Spleen (tissue), 11 donors: ENCODE data around the gene GNB1L. TPM values are rescaled to one million over a fixed set of nuclear protein-coding genes. Genes with fewer than 3 reads are reported as not detected.

ENCODE experiments used
- DNase-seq: peaks from one replicate; pipeline ENCODE4 v3.0.0-alpha.2; 2020
- H3K27ac ChIP-seq, 8 donors: fragments of 200-600 bp; sonication (generic) in 7 of 8; 1 replicate in 4 of 8; 2 replicates in 4 of 8; pipeline versions ENCODE4 v1.5.0 to v1.8.0; 2016 to 2021; ENCODE audit warnings: inconsistent platforms in 4 of 8, mild to moderate bottlenecking in 4 of 8, moderate library complexity in 1 of 8
- H3K27me3 ChIP-seq, 7 donors: fragments of 200-600 bp; sonication (generic) in 6 of 7; replicated peaks in 1 of 7; 1 replicate in 4 of 7; 2 replicates in 3 of 7; pipeline versions ENCODE4 v1.5.0 to v1.8.0; 2016 to 2021; ENCODE audit warnings: inconsistent platforms in 3 of 7, mild to moderate bottlenecking in 1 of 7
- H3K36me3 ChIP-seq, 6 donors: fragments of 200-600 bp; sonication (generic) in 5 of 6; 1 replicate in 4 of 6; 2 replicates in 2 of 6; pipeline versions ENCODE4 v1.5.0 to v1.8.0; 2016 to 2021; ENCODE audit warnings: inconsistent platforms in 2 of 6
- H3K4me1 ChIP-seq, 6 donors: fragments of 200-600 bp; sonication (generic) in 5 of 6; 1 replicate in 3 of 6; 2 replicates in 3 of 6; pipeline versions ENCODE4 v1.5.0 to v1.8.0; 2016 to 2021; ENCODE audit warnings: inconsistent platforms in 3 of 6
- H3K4me3 ChIP-seq, 8 donors: fragments of 200-600 bp; sonication (generic) in 7 of 8; 1 replicate in 4 of 8; 2 replicates in 4 of 8; pipeline versions ENCODE4 v1.5.0 to v1.8.0; 2016 to 2021; ENCODE audit warnings: inconsistent platforms in 4 of 8, mild to moderate bottlenecking in 4 of 8, moderate library complexity in 2 of 8
- H3K9me3 ChIP-seq, 8 donors: fragments of 200-600 bp; sonication (generic) in 7 of 8; 1 replicate in 4 of 8; 2 replicates in 4 of 8; pipeline versions ENCODE4 v1.5.0 to v1.8.0; 2016 to 2021; ENCODE audit warnings: inconsistent platforms in 4 of 8
- POLR2A ChIP-seq, 3 donors: fragments of 450-650 bp; IDR thresholded peaks; one replicate each; pipeline ENCODE4 v1.5.1; 2017; ENCODE audit warnings: antibody characterized with exemption in 3 of 3, mild to moderate bottlenecking in 1 of 3
- POLR2AphosphoS5 ChIP-seq, 3 donors: sonication (generic); formaldehyde crosslinking; IDR thresholded peaks; one replicate each; pipeline ENCODE4 v1.5.1; 2017; ENCODE audit warnings: antibody characterized with exemption in 3 of 3
- WGBS, 5 donors: extraction: QIAGEN DNeasy Blood & Tissue Kit in 3 of 5; methylation state at CpG; one replicate each; pipeline versions ENCODE4 v1.1.5 to v1.1.7; 2013 to 2018; 5-methylcytosine and 5-hydroxymethylcytosine counted together
- intact Hi-C: fragments of 100-400 bp; cut with DNase I; formaldehyde crosslinking; loops from one replicate; pipeline ENCODE4 v1.15.0; 2023; ENCODE audit warnings: low total_unique reads
- polyA plus RNA-seq, 3 donors: library from polyadenylated mRNA; stranded (reverse); fragments of 200-250 nt; gene quantifications; one replicate each; pipeline ENCODE4 v1.2.1, GENCODE V29; 2013
- total RNA-seq, 7 donors: library from RNA; depleted of rRNA in 3 of 7; stranded (reverse); fragments of >200 nt in 3 of 7; fragmentation: NEBNext Ultra II Directional in 4 of 7; extraction: Animal tissue kit (Norgen Biotek cat#: 25700) in 4 of 7; gene quantifications; one replicate each; pipeline versions ENCODE4 v1.1.0 to v1.2.1, GENCODE V29; 2016 to 2021
- TF ChIP-seq, protein P1 (sequence below), 11 experiments: fragments of 200-600 bp in 7 of 11; fragments of 450-650 bp in 4 of 11; sonication (generic) in 4 of 11; IDR thresholded peaks in 8 of 11; conservative IDR thresholded peaks in 3 of 11; 1 replicate in 7 of 11; 2 replicates in 4 of 11; pipeline versions ENCODE4 v1.4.0 to v1.8.0; 2016 to 2021; ENCODE audit warnings: antibody characterized with exemption in 11 of 11, inconsistent platforms in 4 of 11, mild to moderate bottlenecking in 1 of 11
- donor health status: healthy with polysubstance abuse.
- donor health status: DM: no; HTN: no; CAD: no; lungs with moderate emphysema.
- donor health status: DM: no; HTN: no; CAD: no.
- donor health status: Bipolar disorder and iron deficiency.
- donor health status: healthy.
- donor health status: DM: no; HTN: no; CAD: no.
- donor health status: DM: yes; HTN: yes; CAD: no.

GNB1L gene
- total and polyA plus RNA-seq, 10 donors = 5.7 to 10.4 (median 7.9) TPM

DNA sequence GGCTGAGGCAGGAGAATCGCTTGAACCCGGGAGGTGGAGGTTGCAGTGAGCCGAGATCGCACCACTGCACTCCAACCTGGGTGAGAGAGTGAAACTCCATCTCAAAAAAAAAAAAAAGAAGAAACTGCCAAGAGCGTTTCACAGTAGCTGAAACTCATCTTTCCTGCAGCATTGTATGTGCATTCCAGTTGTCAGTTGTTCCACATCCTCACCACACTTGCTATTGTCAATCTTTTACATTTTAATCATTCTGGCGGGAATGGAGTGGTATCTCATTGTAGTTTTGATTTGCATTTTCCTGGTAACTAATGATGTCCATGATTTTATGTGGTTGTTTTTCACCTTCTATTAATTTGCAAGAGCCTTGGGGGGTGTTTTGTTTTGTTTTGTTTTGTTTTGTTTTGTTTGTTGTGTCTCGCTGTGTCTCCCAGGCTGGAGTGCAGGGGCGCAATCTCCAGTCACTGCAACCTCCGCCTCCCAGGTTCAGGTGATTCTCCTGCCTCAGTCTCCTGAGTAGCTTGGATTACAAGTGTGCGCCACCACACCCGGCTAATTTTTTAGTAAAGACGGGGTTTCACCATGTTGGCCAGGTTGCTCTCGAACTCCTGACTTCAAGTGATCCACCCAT, 8.1 kb upstream of the GNB1L start:
- 93 to 98% (median 95%) methylated on average over 13 of the region's 13 CpGs for WGBS, 5 donors
- no peaks in the 10 kb centered on the region for H3K36me3 ChIP-seq
- DNase-seq = no peak
- intact Hi-C loops = no loop called here
- H3K9me3 ChIP-seq = no peaks in the 10 kb centered on the region
- TF ChIP-seq POLR2A (IDR thresholded peaks at IDR 0.05) (no peak), POLR2AphosphoS5 (IDR thresholded peaks at IDR 0.05) (no peak)
- TF ChIP-seq, protein P1, sequence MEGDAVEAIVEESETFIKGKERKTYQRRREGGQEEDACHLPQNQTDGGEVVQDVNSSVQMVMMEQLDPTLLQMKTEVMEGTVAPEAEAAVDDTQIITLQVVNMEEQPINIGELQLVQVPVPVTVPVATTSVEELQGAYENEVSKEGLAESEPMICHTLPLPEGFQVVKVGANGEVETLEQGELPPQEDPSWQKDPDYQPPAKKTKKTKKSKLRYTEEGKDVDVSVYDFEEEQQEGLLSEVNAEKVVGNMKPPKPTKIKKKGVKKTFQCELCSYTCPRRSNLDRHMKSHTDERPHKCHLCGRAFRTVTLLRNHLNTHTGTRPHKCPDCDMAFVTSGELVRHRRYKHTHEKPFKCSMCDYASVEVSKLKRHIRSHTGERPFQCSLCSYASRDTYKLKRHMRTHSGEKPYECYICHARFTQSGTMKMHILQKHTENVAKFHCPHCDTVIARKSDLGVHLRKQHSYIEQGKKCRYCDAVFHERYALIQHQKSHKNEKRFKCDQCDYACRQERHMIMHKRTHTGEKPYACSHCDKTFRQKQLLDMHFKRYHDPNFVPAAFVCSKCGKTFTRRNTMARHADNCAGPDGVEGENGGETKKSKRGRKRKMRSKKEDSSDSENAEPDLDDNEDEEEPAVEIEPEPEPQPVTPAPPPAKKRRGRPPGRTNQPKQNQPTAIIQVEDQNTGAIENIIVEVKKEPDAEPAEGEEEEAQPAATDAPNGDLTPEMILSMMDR (IDR thresholded peaks at IDR 0.05 in 8 of 11, conservative IDR thresholded peaks at IDR 0.05 in 3 of 11) = no peak
- H3K4me1 ChIP-seq = no peaks in the 10 kb centered on the region
- H3K27me3 ChIP-seq = no peaks in the 10 kb centered on the region
- no peak overlapping the region for H3K4me3 ChIP-seq
- H3K27ac ChIP-seq = no peak overlapping the region

DNA sequence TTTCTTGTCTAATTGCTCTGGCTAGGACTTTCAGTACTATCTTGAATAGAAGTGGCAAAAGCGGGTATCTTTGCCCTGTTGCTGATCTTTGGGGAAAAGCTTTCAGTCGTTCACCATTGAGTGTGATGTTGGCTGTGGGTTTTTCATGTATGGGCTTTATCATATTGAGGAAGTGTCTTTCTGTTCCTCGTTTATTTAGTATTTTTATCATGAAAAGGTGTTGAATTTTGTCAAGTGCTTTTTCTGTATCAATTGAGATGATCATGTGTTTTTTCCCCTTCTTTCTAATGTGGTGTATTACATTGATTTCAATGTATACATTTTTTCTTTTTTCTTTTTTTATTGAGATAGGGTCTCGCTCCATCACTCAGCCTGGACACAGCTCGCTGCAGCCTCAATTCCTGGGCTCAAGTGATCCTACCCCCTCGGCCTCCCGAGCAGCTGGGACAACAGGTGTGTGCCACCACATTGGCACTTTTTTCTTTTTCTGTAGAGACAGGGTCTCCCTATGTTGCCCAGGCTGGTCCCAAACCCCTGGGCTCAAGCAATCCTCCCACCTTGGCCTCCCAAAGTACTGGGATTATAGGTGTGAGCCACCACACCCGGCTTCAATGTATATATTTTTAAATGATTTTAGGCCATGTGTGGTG, 5.3 kb upstream of the GNB1L start:
- peaks cover 3 to 23% (median 16%) of the 10 kb centered on the region in 6 donors for H3K4me1 ChIP-seq
- no peak overlapping the region for H3K4me3 ChIP-seq
- intact Hi-C loops = no loop called here
- no peaks in the 10 kb centered on the region for H3K27me3 ChIP-seq
- H3K36me3 ChIP-seq = no peaks in the 10 kb centered on the region
- DNase-seq = no peak
- TF ChIP-seq POLR2AphosphoS5 (IDR thresholded peaks at IDR 0.05) = no peak
- no peak for TF ChIP-seq POLR2A (IDR thresholded peaks at IDR 0.05)
- TF ChIP-seq, protein P1 (IDR thresholded peaks at IDR 0.05 in 8 of 11, conservative IDR thresholded peaks at IDR 0.05 in 3 of 11) = no peak
- 89 to 96% (median 90%) methylated on average over 8 of the region's 8 CpGs for WGBS, 5 donors
- no peaks in the 10 kb centered on the region for H3K9me3 ChIP-seq
- no peak overlapping the region for H3K27ac ChIP-seq

DNA sequence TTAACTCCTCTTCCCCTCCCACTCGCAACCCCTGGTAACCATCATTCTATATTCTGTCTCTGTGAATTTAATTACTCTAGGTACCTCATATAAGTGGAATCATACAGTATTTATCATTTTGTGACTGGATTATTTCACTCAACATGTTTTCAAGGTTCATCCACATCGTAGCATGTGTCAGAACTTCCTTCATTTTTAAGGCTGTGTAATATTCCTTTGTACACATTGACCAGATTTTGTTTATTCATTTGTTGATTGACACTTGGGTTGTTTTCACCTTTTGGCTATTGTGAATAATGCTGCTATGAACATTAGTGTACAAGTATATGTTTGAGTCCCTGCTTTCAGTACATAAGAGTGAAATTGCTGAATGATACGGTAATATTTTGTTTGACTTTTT, 2.7 kb upstream of the GNB1L start:
- 94 to 97% (median 96%) methylated on average over 3 of the region's 3 CpGs for WGBS, 5 donors

More for the DNA sequence above, 2.7 kb upstream of the GNB1L start:
- H3K9me3 ChIP-seq = no peaks in the 10 kb centered on the region
- H3K27ac ChIP-seq = peak overlapping the region in 5 of 8 donors; percentile 22 to 98 (median 97)
- intact Hi-C loops = no loop called here
- H3K4me1 ChIP-seq = peaks cover 18 to 44% (median 36%) of the 10 kb centered on the region in 6 donors
- no peaks in the 10 kb centered on the region for H3K27me3 ChIP-seq
- H3K36me3 ChIP-seq = peaks cover 0 to 5% (median 2%) of the 10 kb centered on the region in 6 donors
- TF ChIP-seq, protein P1 (IDR thresholded peaks at IDR 0.05 in 8 of 11, conservative IDR thresholded peaks at IDR 0.05 in 3 of 11) = no peak
- H3K4me3 ChIP-seq = no peak overlapping the region
- no peak for DNase-seq
